H1 (cell line): ENCODE data around the gene ZNF609. TPM values are rescaled to one million over a fixed set of nuclear protein-coding genes. Genes with fewer than 3 reads are reported as not detected.

Experiments
- GTF2F1 ChIP-seq: IDR thresholded peaks from 2 replicates; pipeline ENCODE4 v1.6.1; 2012; ENCODE audit warnings: low read depth, low read length, improper control_type of control experiment, borderline replicate concordance
- polyA plus RNA-seq, 7 experiments: library from polyadenylated mRNA; depleted of rRNA in 3 of 7; stranded (reverse) in 5 of 7; unstranded in 2 of 7; fragments of >200 nt in 5 of 7; fragments of 200-250 nt in 2 of 7; gene quantifications; 1 replicate in 5 of 7; 2 replicates in 1 of 7; 4 replicates in 1 of 7; pipeline versions ENCODE4 v1.2.1 to v1.2.3, GENCODE V29; 2011 to 2013; ENCODE audit warnings: missing spikeins in 2 of 7, mixed read lengths in 2 of 7
- total RNA-seq: library from RNA; stranded (reverse); fragmentation: NEBNext Ultra II Directional; extraction: Animal tissue kit (Norgen Biotek cat#: 25700); gene quantifications from 2 replicates; pipeline ENCODE4 v1.2.1, GENCODE V29; 2021

The ZNF609 gene
- total and polyA plus RNA-seq, 2 of the 8 experiments (the other 6 are each of a cell fraction or from before 2014, with no cell fraction given) = 15.5 to 47.8 TPM

- no peak for TF ChIP-seq GTF2F1
These were observed 37.7 kb upstream of the ZNF609 start (continued) for GRCh38 chr15:64422697-64423096.
